ENCODE measurements around the gene MAP3K6. TPM values are rescaled to one million over a fixed set of nuclear protein-coding genes. Genes with fewer than 3 reads are reported as not detected.

MAP3K6 gene
- total RNA-seq, 1 experiment from 2014 or later, result 7.7 TPM

GRCh38 chr1:27357281-27358037 is 9.3 kb downstream of the MAP3K6 start:
- no peak overlapping the region for H3K27ac Mint-ChIP-seq
- peak; percentile 94 for DNase-seq
- Histone ChIP-seq H2BK120ac (ENCODE audit: low read depth, low read length, poor library complexity, severe bottlenecking) (no peak overlapping the region), H3K27ac (ENCODE audit: insufficient read length, low read depth, low read length) (no peak overlapping the region), H3T11ph (ENCODE audit: low read length) (no peak overlapping the region), H3K27me3 (ENCODE audit: insufficient read depth, low read length) (peaks cover 19% of the 10 kb centered on the region; the same call in 1 of the 2 replicates), H3K14ac (ENCODE audit: insufficient read depth, low read length) (no peak overlapping the region), H4K8ac (replicated peaks; ENCODE audit: insufficient read length, low read depth, low read length) (no peak overlapping the region), H2AFZ (ENCODE audit: low read length) (no peak overlapping the region), H3K9ac (ENCODE audit: extremely low read depth, insufficient read length, low read length) (no peak overlapping the region), H3K4ac (ENCODE audit: low read depth, low read length) (no peak overlapping the region), H3K23me2 (ENCODE audit: insufficient read length, low read depth, low read length, poor library complexity, severe bottlenecking) (peaks cover 13% of the 10 kb centered on the region), H4K20me1 (ENCODE audit: control insufficient read depth, insufficient read depth, insufficient read length) (peaks cover 4% of the 10 kb centered on the region), H2BK12ac (ENCODE audit: insufficient read length, low read depth, low read length) (no peak overlapping the region), H2BK5ac (ENCODE audit: insufficient read length, low read length) (no peak overlapping the region), H3K4me2 (ENCODE audit: insufficient read depth, insufficient read length, low read length) (peak overlapping the region; percentile 23), H3K56ac (ENCODE audit: insufficient read length, low read depth, low read length) (no peak overlapping the region), H3K79me1 (ENCODE audit: insufficient read depth, low read depth, low read length, poor library complexity, severe bottlenecking) (no peaks in the 10 kb centered on the region), H3K18ac (ENCODE audit: insufficient read length, low read depth, low read length) (no peak overlapping the region), H4K5ac (ENCODE audit: insufficient read length, low read depth, low read length) (no peak overlapping the region), H3K9me3 (ENCODE audit: control insufficient read depth, low read depth, low read length) (no peaks in the 10 kb centered on the region), H3K79me2 (ENCODE audit: insufficient read depth, low read length) (no peaks in the 10 kb centered on the region), H4K91ac (ENCODE audit: insufficient read length, low read depth, low read length) (no peak overlapping the region), H2AK5ac (ENCODE audit: insufficient read length, low read length) (no peak overlapping the region), H2BK15ac (ENCODE audit: low read depth, low read length) (no peak overlapping the region), H3K23ac (ENCODE audit: insufficient read length, low read depth, low read length) (no peak overlapping the region), H2BK20ac (ENCODE audit: low read depth, low read length, poor library complexity, severe bottlenecking) (no peak overlapping the region), H3K4me1 (ENCODE audit: insufficient read depth, low read length) (peaks cover 3% of the 10 kb centered on the region; the same call in 1 of the 2 replicates)
- H3K9me3 Mint-ChIP-seq, result no peaks in the 10 kb centered on the region; a peak in 1 of 5 replicates
- peaks cover 56% of the 10 kb centered on the region for H3K27me3 Mint-ChIP-seq (ENCODE audit: low read depth)
- H3K36me3 Mint-ChIP-seq (ENCODE audit: insufficient read depth in 1 of 3, low read depth in 3 of 3), result peaks cover 0 to 13% (median 3%) of the 10 kb centered on the region in 3 experiments; a peak in 4 of 7 replicates
- peak overlapping the region in 1 of 2 experiments; percentile 46; a peak in 2 of 5 replicates for H3K4me3 Mint-ChIP-seq
- no CpG with 5 or more reads among the region's 40 CpGs for WGBS (ENCODE audit: extremely low coverage, insufficient read length, low lambda C conversion rate)
- peak; percentile 99 for TF ChIP-seq CTCF (conservative IDR thresholded peaks at IDR 0.05)
- peaks cover 12 to 25% of the 10 kb centered on the region in 2 experiments for H3K4me1 Mint-ChIP-seq

Measured in H9 (cell line).